Measurements from ENCODE around the gene NCK2. TPM values are rescaled to one million over a fixed set of nuclear protein-coding genes. Genes with fewer than 3 reads are reported as not detected.
A peak's percentile ranks its signal among the peaks of the same experiment; 100 is the strongest.

The NCK2 gene
- total RNA-seq, 3 donors from 2014 or later = 52.2 to 66.4 (median 57.6) TPM

GRCh38 chr2:105865222-105865913 is 120.7 kb downstream of the NCK2 start:
- Histone ChIP-seq H3K36me3 (ENCODE audit: low read depth) (no peaks in the 10 kb centered on the region), H3K4me3 (no peak overlapping the region), H3K9me3 (no peaks in the 10 kb centered on the region), H3K4me1 (ENCODE audit: low read depth) (peaks cover 5% of the 10 kb centered on the region)
- no peak for ATAC-seq
- no peak for DNase-seq
- no peak for TF ChIP-seq CTCF (IDR thresholded peaks at IDR 0.05)
- intact Hi-C loops (cut with DNase I, micrococcal nuclease) = no loop called here

GRCh38 chr2:105866216-105867185 is 121.8 kb downstream of the NCK2 start:
- intact Hi-C loops (cut with DNase I, micrococcal nuclease) = no loop called here
- Histone ChIP-seq H3K9me3 (no peaks in the 10 kb centered on the region), H3K36me3 (ENCODE audit: low read depth) (no peaks in the 10 kb centered on the region), H3K4me1 (ENCODE audit: low read depth) (peaks cover 5% of the 10 kb centered on the region), H3K4me3 (no peak overlapping the region)
- no peak for TF ChIP-seq CTCF (IDR thresholded peaks at IDR 0.05)
- DNase-seq (no peak), ATAC-seq (no peak)

- ATAC-seq = no peak
- no peak overlapping the region for H3K4me3 ChIP-seq
- H3K9me3 ChIP-seq = no peaks in the 10 kb centered on the region
- TF ChIP-seq CTCF (IDR thresholded peaks at IDR 0.05) = no peak
- H3K4me1 ChIP-seq (ENCODE audit: low read depth) = peaks cover 5% of the 10 kb centered on the region
- no peak for DNase-seq
- H3K36me3 ChIP-seq (ENCODE audit: low read depth) = no peaks in the 10 kb centered on the region
- intact Hi-C loops (cut with DNase I, micrococcal nuclease) = no loop called here
Measured at GRCh38 chr2:105867587-105867986, 122.9 kb downstream of the NCK2 start.

GRCh38 chr2:105868060-105868459 is 123.3 kb downstream of the NCK2 start:
- DNase-seq = no peak
- peak; percentile 21 for ATAC-seq
- intact Hi-C loops (cut with DNase I, micrococcal nuclease) = no loop called here
- Histone ChIP-seq H3K4me3 (no peak overlapping the region), H3K4me1 (ENCODE audit: low read depth) (peaks cover 5% of the 10 kb centered on the region), H3K9me3 (no peaks in the 10 kb centered on the region), H3K36me3 (ENCODE audit: low read depth) (no peaks in the 10 kb centered on the region)
- TF ChIP-seq CTCF (IDR thresholded peaks at IDR 0.05) = no peak

- Histone ChIP-seq H3K4me3 (no peak overlapping the region), H3K36me3 (ENCODE audit: low read depth) (no peaks in the 10 kb centered on the region), H3K9me3 (no peaks in the 10 kb centered on the region), H3K4me1 (ENCODE audit: low read depth) (peaks cover 5% of the 10 kb centered on the region)
- no peak for DNase-seq
- no peak for TF ChIP-seq CTCF (IDR thresholded peaks at IDR 0.05)
- no peak for ATAC-seq
- intact Hi-C loops (cut with DNase I, micrococcal nuclease) = no loop called here
Measured at GRCh38 chr2:105869341-105869740, 124.6 kb downstream of the NCK2 start.
